Neural progenitor cell (in vitro differentiated cells): ENCODE results near the gene GMDS. TPM values are rescaled to one million over a fixed set of nuclear protein-coding genes. Genes with fewer than 3 reads are reported as not detected.

Source experiments
- DNase-seq: peaks from one replicate; pipeline ENCODE4 v3.0.0-alpha.2; 2016; ENCODE audit warnings: low spot score
- H2AFZ ChIP-seq: fragments of 200-600 bp; sonication (generic); replicated peaks from 2 replicates; pipeline ENCODE4 v1.6.1; 2016; ENCODE audit warnings: antibody characterized with exemption
- H3F3A ChIP-seq: fragments of 200-600 bp; sonication (generic); 2 replicates; pipeline ENCODE4 v1.6.1; 2016; ENCODE audit warnings: antibody characterized with exemption, low read depth
- H3K27ac ChIP-seq: fragments of 200-600 bp; sonication (generic); 2 replicates; pipeline ENCODE4 v1.5.1; 2016; ENCODE audit warnings: mild to moderate bottlenecking
- H3K27me3 ChIP-seq: fragments of 200-600 bp; sonication (generic); 2 replicates; pipeline ENCODE4 v1.6.1; 2016; ENCODE audit warnings: mild to moderate bottlenecking, moderate library complexity
- H3K36me3 ChIP-seq: fragments of 200-600 bp; sonication (generic); 2 replicates; pipeline ENCODE4 v1.5.1; 2016
- H3K4me1 ChIP-seq: fragments of 200-600 bp; sonication (generic); 2 replicates; pipeline ENCODE4 v1.6.1; 2016; ENCODE audit warnings: mixed run types
- H3K4me2 ChIP-seq: fragments of 200-600 bp; sonication (generic); 2 replicates; pipeline ENCODE4 v1.6.1; 2016
- H3K4me3 ChIP-seq: fragments of 200-600 bp; sonication (generic); 2 replicates; pipeline ENCODE4 v1.5.1; 2016
- H3K79me2 ChIP-seq: fragments of 200-600 bp; sonication (generic); 2 replicates; pipeline ENCODE4 v1.6.1; 2016; ENCODE audit warnings: low read depth
- H3K9ac ChIP-seq: fragments of 200-600 bp; sonication (generic); 2 replicates; pipeline ENCODE4 v1.6.1; 2016
- H3K9me3 ChIP-seq: fragments of 200-600 bp; sonication (generic); 2 replicates; pipeline ENCODE4 v1.5.1; 2016; ENCODE audit warnings: low read depth
- H4K20me1 ChIP-seq: fragments of 200-600 bp; sonication (generic); 2 replicates; pipeline ENCODE4 v1.6.1; 2016; ENCODE audit warnings: low read depth
- H3K27ac Mint-ChIP-seq: 3 replicates; pipeline ENCODE4 v1.8.0; 2021; ENCODE audit warnings: mixed read lengths
- H3K27me3 Mint-ChIP-seq: 2 replicates; pipeline ENCODE4 v1.8.0; 2022; ENCODE audit warnings: low read depth, mild to moderate bottlenecking, inconsistent platforms, moderate library complexity, mixed read lengths; ENCODE audit not compliant: insufficient read depth
- H3K36me3 Mint-ChIP-seq: 3 replicates; pipeline ENCODE4 v1.8.0; 2021; ENCODE audit warnings: mixed read lengths
- H3K4me1 Mint-ChIP-seq: 3 replicates; pipeline ENCODE4 v1.8.0; 2021; ENCODE audit warnings: mixed read lengths
- H3K4me3 Mint-ChIP-seq: 3 replicates; pipeline ENCODE4 v1.8.0; 2021; ENCODE audit warnings: mild to moderate bottlenecking, moderate library complexity, mixed read lengths
- H3K9me3 Mint-ChIP-seq: 3 replicates; pipeline ENCODE4 v1.8.0; 2020; ENCODE audit warnings: mixed read lengths
- CTCF ChIP-seq: fragments of 200-600 bp; sonication (generic); IDR thresholded peaks from 2 replicates; pipeline ENCODE4 v1.5.1; 2017; ENCODE audit warnings: antibody characterized with exemption, mild to moderate bottlenecking
- EZH2 ChIP-seq: fragments of 200-600 bp; sonication (generic); IDR thresholded peaks from 2 replicates; pipeline ENCODE4 v1.6.1; 2017; ENCODE audit warnings: antibody characterized with exemption, mild to moderate bottlenecking, moderate library complexity
- EZH2phosphoT487 ChIP-seq: fragments of 200-600 bp; sonication (generic); IDR thresholded peaks from 2 replicates; pipeline ENCODE4 v1.6.1; 2017; ENCODE audit warnings: antibody characterized with exemption
- total RNA-seq: library from RNA; depleted of rRNA; stranded (reverse); fragments of >200 nt; gene quantifications from 2 replicates; pipeline ENCODE4 v1.2.3, GENCODE V29; 2015; ENCODE audit warnings: low replicate concordance

Gene GMDS
- total RNA-seq, 1 donor from 2014 or later: 22.6 TPM

- peaks cover 9% of the 10 kb centered on the region for H3K27me3 Mint-ChIP-seq
- H3K36me3 ChIP-seq: no peaks in the 10 kb centered on the region
- H3K4me2 ChIP-seq: no peak overlapping the region
- no peaks in the 10 kb centered on the region for H3K9me3 ChIP-seq
- no peaks in the 10 kb centered on the region for H3K27me3 ChIP-seq
- no peak overlapping the region for H3K27ac Mint-ChIP-seq
- H3K27ac ChIP-seq: no peak overlapping the region
- H3K36me3 Mint-ChIP-seq: no peaks in the 10 kb centered on the region
- H4K20me1 ChIP-seq: no peaks in the 10 kb centered on the region
- H3K4me3 ChIP-seq: no peak overlapping the region
- no peak for TF ChIP-seq CTCF
- no peak for TF ChIP-seq EZH2phosphoT487
- no peak for TF ChIP-seq EZH2
- no peaks in the 10 kb centered on the region for H3F3A ChIP-seq
- H3K4me3 Mint-ChIP-seq: no peak overlapping the region
- H3K9ac ChIP-seq: no peak overlapping the region
- H3K79me2 ChIP-seq: no peaks in the 10 kb centered on the region
- H3K4me1 ChIP-seq: peaks cover 11% of the 10 kb centered on the region
- no peak for DNase-seq
- H2AFZ ChIP-seq: no peak overlapping the region
- H3K9me3 Mint-ChIP-seq: no peaks in the 10 kb centered on the region
- peaks cover 19% of the 10 kb centered on the region for H3K4me1 Mint-ChIP-seq
These were observed 604.9 kb downstream of the GMDS start for GRCh38 chr6:1640476-1640875.

GRCh38 chr6:1639430-1639829 is 606.0 kb downstream of the GMDS start:
- no peaks in the 10 kb centered on the region for H3K36me3 ChIP-seq

GRCh38 chr6:1636971-1637871 is 608.2 kb downstream of the GMDS start:
- H3K36me3 Mint-ChIP-seq: no peaks in the 10 kb centered on the region
- H3K36me3 ChIP-seq: no peaks in the 10 kb centered on the region
- H3K9me3 ChIP-seq: no peaks in the 10 kb centered on the region
- H3K27ac Mint-ChIP-seq: no peak overlapping the region
- DNase-seq: no peak
- H2AFZ ChIP-seq: no peak overlapping the region
- H4K20me1 ChIP-seq: no peaks in the 10 kb centered on the region
- no peaks in the 10 kb centered on the region for H3K9me3 Mint-ChIP-seq
- no peak overlapping the region for H3K27ac ChIP-seq
- no peaks in the 10 kb centered on the region for H3K4me1 ChIP-seq
- peaks cover 26% of the 10 kb centered on the region for H3K4me1 Mint-ChIP-seq
- no peak overlapping the region for H3K4me3 Mint-ChIP-seq
- H3K4me3 ChIP-seq: no peak overlapping the region
- H3K27me3 Mint-ChIP-seq: peaks cover 6% of the 10 kb centered on the region
- H3K27me3 ChIP-seq: no peaks in the 10 kb centered on the region
- no peaks in the 10 kb centered on the region for H3F3A ChIP-seq
- no peaks in the 10 kb centered on the region for H3K79me2 ChIP-seq
- H3K9ac ChIP-seq: no peak overlapping the region
- no peak overlapping the region for H3K4me2 ChIP-seq
- TF ChIP-seq CTCF (no peak), EZH2phosphoT487 (no peak), EZH2 (no peak)

More at GRCh38 chr6:1639430-1639829, 606.0 kb downstream of the GMDS start:
- no peak overlapping the region for H3K27ac Mint-ChIP-seq
- H4K20me1 ChIP-seq: no peaks in the 10 kb centered on the region
- H3K9me3 ChIP-seq: no peaks in the 10 kb centered on the region
- H3K79me2 ChIP-seq: no peaks in the 10 kb centered on the region
- peaks cover 11% of the 10 kb centered on the region for H3K4me1 ChIP-seq
- H3K9ac ChIP-seq: no peak overlapping the region
- H3K4me1 Mint-ChIP-seq: peaks cover 29% of the 10 kb centered on the region
- H3K27ac ChIP-seq: no peak overlapping the region
- H2AFZ ChIP-seq: no peak overlapping the region
- no peaks in the 10 kb centered on the region for H3K27me3 ChIP-seq
- TF ChIP-seq EZH2phosphoT487 (no peak), EZH2 (no peak), CTCF (no peak)
- no peaks in the 10 kb centered on the region for H3F3A ChIP-seq
- DNase-seq: no peak
- no peak overlapping the region for H3K4me3 Mint-ChIP-seq
- H3K9me3 Mint-ChIP-seq: no peaks in the 10 kb centered on the region
- no peak overlapping the region for H3K4me3 ChIP-seq
- peaks cover 7% of the 10 kb centered on the region for H3K27me3 Mint-ChIP-seq
- no peak overlapping the region for H3K4me2 ChIP-seq
- no peaks in the 10 kb centered on the region for H3K36me3 Mint-ChIP-seq
